SU-DHL-6 (cell line): Measurements from ENCODE around the gene ACY1.

Experiments used
- H2AFZ ChIP-seq: fragments of 200-600 bp; sonication (generic); 2 replicates; pipeline ENCODE4 v1.6.1; 2014; ENCODE audit warnings: low read depth, mild to moderate bottlenecking, moderate library complexity, mixed read lengths, antibody characterized with exemption, low read length; ENCODE audit not compliant: severe bottlenecking
- H3F3A ChIP-seq: fragments of 200-600 bp; shearing (Covaris generic); 2 replicates; pipeline ENCODE4 v1.6.0; 2016; ENCODE audit warnings: antibody characterized with exemption, mild to moderate bottlenecking; ENCODE audit not compliant: insufficient read depth
- H3K27ac ChIP-seq: fragments of 200-600 bp; sonication (generic); 2 replicates; pipeline ENCODE4 v1.5.1; 2016; ENCODE audit warnings: low read depth, mild to moderate bottlenecking, low read length, moderate library complexity, mixed read lengths
- H3K27me3 ChIP-seq: fragments of 200-600 bp; sonication (generic), shearing (Covaris generic); 2 replicates; pipeline ENCODE4 v1.6.0; 2014; ENCODE audit warnings: mild to moderate bottlenecking, low read length
- H3K36me3 ChIP-seq: fragments of 200-600 bp; sonication (generic); 2 replicates; pipeline ENCODE4 v1.6.1; 2014; ENCODE audit warnings: mild to moderate bottlenecking, low read length, mixed read lengths
- H3K4me2 ChIP-seq: fragments of 300-600, 200-600 bp; shearing (Covaris generic), sonication (generic); 2 replicates; pipeline ENCODE4 v1.6.0; 2014; ENCODE audit warnings: low read length, low read depth, mild to moderate bottlenecking; ENCODE audit not compliant: poor library complexity, severe bottlenecking
- H3K4me3 ChIP-seq: fragments of 200-600 bp; sonication (generic); 2 replicates; pipeline ENCODE4 v1.5.1; 2014; ENCODE audit warnings: antibody characterized with exemption, low read length, mild to moderate bottlenecking, mixed read lengths; ENCODE audit not compliant: insufficient read depth, poor library complexity, severe bottlenecking
- H3K79me2 ChIP-seq: fragments of 200-600 bp; sonication (generic); 2 replicates; pipeline ENCODE4 v1.6.1; 2014; ENCODE audit warnings: mild to moderate bottlenecking, low read length, moderate library complexity; ENCODE audit not compliant: insufficient read depth
- H3K9ac ChIP-seq: fragments of 200-600 bp; sonication (generic); 2 replicates; pipeline ENCODE4 v1.7.0; 2014; ENCODE audit warnings: mild to moderate bottlenecking, low read length
- H3K9me2 ChIP-seq: fragments of 200-600 bp; sonication (generic); replicated peaks from 2 replicates; pipeline ENCODE4 v1.6.1; 2014; ENCODE audit warnings: low read length; ENCODE audit not compliant: insufficient read depth
- H3K9me3 ChIP-seq: fragments of 200-600 bp; sonication (generic); 2 replicates; pipeline ENCODE4 v1.6.1; 2014; ENCODE audit warnings: low read length, mixed read lengths; ENCODE audit not compliant: insufficient read depth
- H4K20me1 ChIP-seq: fragments of 200-600 bp; sonication (generic); 2 replicates; pipeline ENCODE4 v1.6.1; 2014; ENCODE audit warnings: low read depth, mild to moderate bottlenecking, antibody characterized with exemption, low read length, moderate library complexity, mixed read lengths
- EZH2phosphoT487 ChIP-seq: fragments of 200-600 bp; sonication (generic), shearing (Covaris generic); conservative IDR thresholded peaks from 2 replicates; pipeline ENCODE4 v1.6.1; 2018; ENCODE audit warnings: mild to moderate bottlenecking, antibody characterized with exemption, low read length, moderate library complexity, mixed read lengths
- TF ChIP-seq, protein P1 (sequence below): fragments of 200-600 bp; sonication (generic); IDR thresholded peaks from one replicate; pipeline ENCODE4 v1.5.1; 2017; ENCODE audit warnings: antibody characterized with exemption, mild to moderate bottlenecking, low read length, moderate library complexity; ENCODE audit not compliant: insufficient read depth, poor library complexity, severe bottlenecking

ACY1 gene

DNA sequence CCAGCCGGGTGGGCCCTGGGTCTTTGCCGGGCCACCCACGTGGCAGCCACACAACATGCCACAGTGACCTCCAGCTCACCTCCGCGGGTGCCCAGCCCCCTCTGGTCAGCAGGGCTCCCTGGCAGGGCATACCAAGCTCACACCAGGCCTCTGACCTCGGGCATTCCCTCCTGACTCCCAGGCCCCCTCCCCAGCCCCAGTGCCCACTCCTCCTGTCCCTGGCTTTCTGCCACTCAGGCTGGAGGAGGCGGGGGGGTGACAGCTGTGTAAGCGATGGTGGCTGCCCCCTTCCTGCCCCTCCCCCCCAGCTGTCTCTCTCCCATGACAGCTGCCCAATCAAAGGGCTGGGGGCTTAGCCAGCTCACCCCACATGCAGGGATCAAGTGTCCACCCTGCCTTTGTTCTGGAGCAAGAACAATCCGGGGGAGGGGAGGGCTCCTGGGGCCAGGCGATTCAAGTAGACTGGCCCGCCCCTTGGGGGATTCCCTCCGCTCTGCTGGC is 19.3 kb upstream of the ACY1 start:
- Histone ChIP-seq H3K4me2 (no peak overlapping the region), H4K20me1 (no peaks in the 10 kb centered on the region), H3K27ac (no peak overlapping the region), H3F3A (0 out of 2 replicates have a peak, but pooled peaks cover 4% of the 10 kb centered on the region), H3K36me3 (no peaks in the 10 kb centered on the region), H2AFZ (no peak overlapping the region), H3K9me3 (no peaks in the 10 kb centered on the region), H3K9me2 (no peaks in the 10 kb centered on the region), H3K27me3 (no peaks in the 10 kb centered on the region), H3K79me2 (no peaks in the 10 kb centered on the region), H3K4me3 (no peak overlapping the region), H3K9ac (no peak overlapping the region)
- TF ChIP-seq, protein P1, sequence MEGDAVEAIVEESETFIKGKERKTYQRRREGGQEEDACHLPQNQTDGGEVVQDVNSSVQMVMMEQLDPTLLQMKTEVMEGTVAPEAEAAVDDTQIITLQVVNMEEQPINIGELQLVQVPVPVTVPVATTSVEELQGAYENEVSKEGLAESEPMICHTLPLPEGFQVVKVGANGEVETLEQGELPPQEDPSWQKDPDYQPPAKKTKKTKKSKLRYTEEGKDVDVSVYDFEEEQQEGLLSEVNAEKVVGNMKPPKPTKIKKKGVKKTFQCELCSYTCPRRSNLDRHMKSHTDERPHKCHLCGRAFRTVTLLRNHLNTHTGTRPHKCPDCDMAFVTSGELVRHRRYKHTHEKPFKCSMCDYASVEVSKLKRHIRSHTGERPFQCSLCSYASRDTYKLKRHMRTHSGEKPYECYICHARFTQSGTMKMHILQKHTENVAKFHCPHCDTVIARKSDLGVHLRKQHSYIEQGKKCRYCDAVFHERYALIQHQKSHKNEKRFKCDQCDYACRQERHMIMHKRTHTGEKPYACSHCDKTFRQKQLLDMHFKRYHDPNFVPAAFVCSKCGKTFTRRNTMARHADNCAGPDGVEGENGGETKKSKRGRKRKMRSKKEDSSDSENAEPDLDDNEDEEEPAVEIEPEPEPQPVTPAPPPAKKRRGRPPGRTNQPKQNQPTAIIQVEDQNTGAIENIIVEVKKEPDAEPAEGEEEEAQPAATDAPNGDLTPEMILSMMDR = no peak
- no peak for TF ChIP-seq EZH2phosphoT487

DNA sequence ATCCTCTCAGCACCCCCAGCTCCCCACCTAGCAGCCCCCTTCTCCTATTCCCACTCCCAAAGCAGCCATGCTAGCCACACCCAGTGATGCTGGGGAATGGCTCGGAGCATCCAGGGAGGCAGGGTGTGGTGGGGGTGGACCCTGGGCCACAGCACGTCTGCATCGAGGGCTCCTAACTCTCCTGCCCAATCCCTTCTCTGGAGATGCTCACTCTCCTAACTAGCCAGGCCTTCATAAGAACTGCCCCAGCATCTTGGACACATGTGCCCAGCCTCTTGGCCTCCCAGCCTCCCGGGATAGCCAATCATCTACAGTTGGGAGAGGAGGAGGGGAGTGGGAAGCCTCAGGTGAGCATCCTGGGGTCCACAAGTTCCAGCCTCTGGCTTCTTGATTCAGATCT is 18.8 kb upstream of the ACY1 start:
- no peak overlapping the region for H3K4me2 ChIP-seq
- H3K9me2 ChIP-seq = no peaks in the 10 kb centered on the region
- H3K4me3 ChIP-seq = no peak overlapping the region
- no peaks in the 10 kb centered on the region for H3K79me2 ChIP-seq
- no peak overlapping the region for H3K9ac ChIP-seq
- no peak overlapping the region for H2AFZ ChIP-seq
- H3K36me3 ChIP-seq = no peaks in the 10 kb centered on the region
- no peaks in the 10 kb centered on the region for H3K27me3 ChIP-seq
- no peak overlapping the region for H3K27ac ChIP-seq
- H3F3A ChIP-seq = 0 out of 2 replicates have a peak, but pooled peaks cover 7% of the 10 kb centered on the region
- H3K9me3 ChIP-seq = no peaks in the 10 kb centered on the region
- H4K20me1 ChIP-seq = no peaks in the 10 kb centered on the region
- TF ChIP-seq EZH2phosphoT487 = no peak
- TF ChIP-seq, protein P1 = no peak

DNA sequence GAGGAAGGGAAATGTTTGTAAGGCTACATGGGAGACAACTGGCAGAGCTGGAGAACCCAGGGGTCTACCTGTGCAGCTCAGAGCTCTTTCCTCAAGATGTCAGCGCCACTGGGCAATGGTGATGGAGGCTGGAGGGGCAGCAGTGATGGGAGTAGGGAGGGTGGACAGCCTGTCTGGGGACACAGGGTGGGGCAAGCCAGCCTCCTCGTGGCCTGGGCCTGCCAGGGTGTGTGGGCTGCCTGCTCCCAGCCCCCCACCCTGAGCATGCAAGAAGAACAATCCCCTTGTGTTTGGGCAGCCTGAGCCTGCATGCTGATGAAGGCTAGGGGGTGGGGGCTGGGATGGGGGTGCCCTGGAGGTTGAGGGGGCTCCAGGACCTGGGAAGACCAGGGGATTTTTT is 17.3 kb upstream of the ACY1 start:
- TF ChIP-seq EZH2phosphoT487 = no peak
- TF ChIP-seq, protein P1 = no peak
- H3F3A ChIP-seq = 0 out of 2 replicates have a peak, but pooled peaks cover 7% of the 10 kb centered on the region
- no peaks in the 10 kb centered on the region for H3K9me2 ChIP-seq
- no peak overlapping the region for H3K9ac ChIP-seq
- no peak overlapping the region for H3K27ac ChIP-seq
- no peaks in the 10 kb centered on the region for H4K20me1 ChIP-seq
- no peaks in the 10 kb centered on the region for H3K79me2 ChIP-seq
- no peaks in the 10 kb centered on the region for H3K9me3 ChIP-seq
- H3K27me3 ChIP-seq = no peaks in the 10 kb centered on the region
- no peak overlapping the region for H2AFZ ChIP-seq
- H3K36me3 ChIP-seq = no peaks in the 10 kb centered on the region
- no peak overlapping the region for H3K4me3 ChIP-seq
- no peak overlapping the region for H3K4me2 ChIP-seq
